K562 (cell line): ENCODE results near the gene LILRA5. TPM values are rescaled to one million over a fixed set of nuclear protein-coding genes. Genes with fewer than 3 reads are reported as not detected.

Experiments used
- ATAC-seq: fragments of 200-7000 bp; cut with Tn5 transposase; 3 replicates; pipeline ENCODE4 v1.9.1; 2020; ENCODE audit warnings: moderate library complexity
- BruUV-seq: library from RNA; stranded (reverse); fragments of 400-500 nt; replicated peaks from 2 replicates; lab custom pipeline; 2021; lab: Mats Ljungman, UMichigan
- CTCF ChIA-PET: fragments of 300-600 bp; formaldehyde crosslinking; extraction: SDS; loops from one replicate; lab custom pipeline; 2021; ENCODE audit warnings: low intra/inter-chr PET ratio; lab: Yijun Ruan, JAX
- POLR2A ChIA-PET: fragments of 300-600, 350-650 bp; sonication (Branson Sonifier 250); formaldehyde crosslinking; extraction: SDS; loops from one replicate; lab custom pipeline; 2021; ENCODE audit warnings: antibody characterized with exemption, inconsistent platforms; lab: Yijun Ruan, JAX
- DNase-seq, 4 experiments: peaks; one replicate each; pipeline versions ENCODE4 v3.0.0 to v3.0.0-alpha.2; 2011 to 2018; ENCODE audit warnings: low spot score in 3 of 4, mixed read lengths in 3 of 4; ENCODE audit errors: extremely low read depth in 1 of 4
- FAIRE-seq: peaks from 2 replicates; lab custom pipeline; 2011; peaks lifted over from hg19 to GRCh38; lab: Jason Lieb, UNC
- H2AFZ ChIP-seq: 2 replicates; pipeline ENCODE4 v1.6.0; 2011; ENCODE audit warnings: low read depth, low read length, control low read depth, inconsistent platforms
- H3K27ac ChIP-seq: fragments of 200-600 bp; 3 replicates; pipeline ENCODE4 v1.8.0; 2011; ENCODE audit warnings: low read depth, mild to moderate bottlenecking, control low read depth, inconsistent platforms, low read length, moderate library complexity, mixed read lengths; ENCODE audit errors: extremely low read depth
- H3K27me3 ChIP-seq, 2 experiments: fragments of 300-600 bp in 1 of 2; 2 replicates in 1 of 2; 3 replicates in 1 of 2; pipeline versions ENCODE4 v1.6.0 to v1.8.0; 2011; ENCODE audit warnings: inconsistent platforms in 2 of 2, low read length in 2 of 2, mild to moderate bottlenecking in 1 of 2, mixed read lengths in 1 of 2, moderate library complexity in 1 of 2; ENCODE audit not compliant: control insufficient read depth in 2 of 2, insufficient read depth in 2 of 2
- H3K36me3 ChIP-seq: fragments of 300-600 bp; 3 replicates; pipeline ENCODE4 v1.8.0; 2011; ENCODE audit warnings: mild to moderate bottlenecking, low read length, inconsistent platforms; ENCODE audit not compliant: control insufficient read depth, insufficient read depth
- H3K4me1 ChIP-seq, 2 experiments: fragments of 200-600 bp in 1 of 2; replicated peaks in 1 of 2; 2 replicates in 1 of 2; 3 replicates in 1 of 2; pipeline versions ENCODE4 v1.5.1 to v1.8.0; 2011; ENCODE audit warnings: inconsistent platforms in 2 of 2, low read length in 2 of 2, mild to moderate bottlenecking in 1 of 2, mixed read lengths in 1 of 2, moderate library complexity in 1 of 2; ENCODE audit not compliant: control insufficient read depth in 2 of 2, insufficient read depth in 2 of 2
- H3K4me2 ChIP-seq: 2 replicates; pipeline ENCODE4 v1.6.1; 2011; ENCODE audit warnings: low read length, control low read depth, inconsistent platforms, mixed read lengths; ENCODE audit not compliant: insufficient read depth
- H3K4me3 ChIP-seq: fragments of 200-600 bp; sonication (generic), shearing (Covaris generic); 2 replicates; pipeline ENCODE4 v1.5.1; 2016; ENCODE audit warnings: control low read depth, inconsistent platforms
- H3K79me2 ChIP-seq: fragments of 200-600 bp; 3 replicates; pipeline ENCODE4 v1.8.0; 2011; ENCODE audit warnings: low read length, inconsistent platforms; ENCODE audit not compliant: control insufficient read depth, insufficient read depth
- H3K9ac ChIP-seq, 2 experiments: 2 replicates each; pipeline versions ENCODE4 v1.6.0 to v1.6.1; 2011; ENCODE audit warnings: low read depth in 2 of 2, low read length in 2 of 2, control low read depth in 1 of 2, inconsistent platforms in 1 of 2, mild to moderate bottlenecking in 1 of 2, mixed read lengths in 1 of 2; ENCODE audit not compliant: insufficient read depth in 1 of 2
- H3K9me1 ChIP-seq: one replicate; pipeline ENCODE4 v1.6.0; 2011; ENCODE audit warnings: inconsistent platforms, mild to moderate bottlenecking, low read length, moderate library complexity; ENCODE audit not compliant: control insufficient read depth, insufficient read depth
- H3K9me3 ChIP-seq: replicated peaks from 2 replicates; pipeline ENCODE4 v1.5.1; 2011; ENCODE audit warnings: low read depth, low read length, inconsistent platforms; ENCODE audit not compliant: control insufficient read depth, insufficient read depth
- H4K20me1 ChIP-seq: replicated peaks from 2 replicates; pipeline ENCODE4 v1.6.1; 2011; ENCODE audit warnings: low read length, inconsistent platforms, mixed read lengths; ENCODE audit not compliant: control insufficient read depth, insufficient read depth
- CBFB ChIP-seq: sonication (generic); formaldehyde crosslinking; IDR thresholded peaks from 2 replicates; pipeline ENCODE4 v1.4.0; 2020; ENCODE audit warnings: mild to moderate bottlenecking, missing genetic modification reagents
- RFX5 ChIP-seq: IDR thresholded peaks from 2 replicates; pipeline ENCODE4 v1.6.1; 2011; ENCODE audit warnings: low read depth, mild to moderate bottlenecking, improper control_type of control experiment, low read length
- SOX6 ChIP-seq: fragments of 450-650 bp; IDR thresholded peaks from 2 replicates; pipeline ENCODE4 v1.6.1; 2014; ENCODE audit warnings: mild to moderate bottlenecking
- TEAD1 ChIP-seq, 2 experiments: fragments of 450-650 bp in 1 of 2; sonication (generic) in 1 of 2; formaldehyde crosslinking; IDR thresholded peaks; 2 replicates each; pipeline versions ENCODE4 v1.4.0 to v1.8.0; 2020 to 2022; ENCODE audit warnings: mild to moderate bottlenecking in 2 of 2, missing genetic modification reagents in 1 of 2
- TRIM24 ChIP-seq, 2 experiments: fragments of 450-650 bp; IDR thresholded peaks; 2 replicates each; pipeline ENCODE4 v1.6.1; 2016
- U2AF2 ChIP-seq: fragments of 200-400 bp; formaldehyde crosslinking; optimal IDR thresholded peaks from 2 replicates; pipeline ENCODE3; 2017; ENCODE audit warnings: low read depth, mild to moderate bottlenecking, low read length
- WGBS: fragments of 100-300 bp; shearing (Covaris generic); methylation state at CpG from one replicate; pipeline ENCODE4 v1.1.6; 2016; ENCODE audit warnings: low coverage, mixed read lengths; ENCODE audit not compliant: insufficient coverage; ENCODE audit errors: missing lambda C conversion rate; 5-methylcytosine and 5-hydroxymethylcytosine counted together
- in situ Hi-C: fragments of 300-500 bp; cut with MboI; formaldehyde crosslinking; loops from 4 replicates; pipeline ENCODE4 v1.15.0; 2018; ENCODE audit warnings: inconsistent platforms, mixed read lengths
- intact Hi-C: fragments of 100-400 bp; cut with micrococcal nuclease; formaldehyde crosslinking; loops from 2 replicates; pipeline ENCODE4 v1.14.2; 2022
- polyA plus RNA-seq, 8 experiments: library from polyadenylated mRNA; depleted of rRNA in 4 of 8; stranded (reverse) in 5 of 8; unstranded in 3 of 8; fragments of >200 nt; fragmentation: Nextera tagmentation in 2 of 8; fragmentation: Illumina TruSeq in 1 of 8; extraction: Ambion mirVana in 2 of 8; extraction: Trizol in 1 of 8; gene quantifications; 2 replicates each; pipeline versions ENCODE4 v1.2.1 to v1.2.3, GENCODE V29; 2011 to 2014; ENCODE audit warnings: inconsistent platforms in 1 of 8, missing spikeins in 1 of 8
- total RNA-seq, 7 experiments: library from RNA; depleted of rRNA in 6 of 7; stranded (reverse); fragments of >200 nt in 6 of 7; fragmentation: Illumina TruSeq in 2 of 7; extraction: Trizol in 2 of 7; gene quantifications; 2 replicates each; pipeline versions ENCODE4 v1.2.1 to v1.2.3, GENCODE V29; 2011 to 2021; ENCODE audit warnings: low replicate concordance in 1 of 7
- TF ChIP-seq, protein P1 (sequence below), 2 experiments: fragments of 450-650 bp; IDR thresholded peaks; 2 replicates each; pipeline ENCODE4 v1.6.1; 2016
- TF ChIP-seq, protein P2 (sequence below): fragments of 450-650 bp; IDR thresholded peaks from 2 replicates; pipeline ENCODE4 v1.6.1; 2016; ENCODE audit warnings: mild to moderate bottlenecking, moderate library complexity

Gene LILRA5
- total and polyA plus RNA-seq, 9 of the 15 experiments (the other 6 are each of a cell fraction or from before 2014, with no cell fraction given), result not detected

DNA sequence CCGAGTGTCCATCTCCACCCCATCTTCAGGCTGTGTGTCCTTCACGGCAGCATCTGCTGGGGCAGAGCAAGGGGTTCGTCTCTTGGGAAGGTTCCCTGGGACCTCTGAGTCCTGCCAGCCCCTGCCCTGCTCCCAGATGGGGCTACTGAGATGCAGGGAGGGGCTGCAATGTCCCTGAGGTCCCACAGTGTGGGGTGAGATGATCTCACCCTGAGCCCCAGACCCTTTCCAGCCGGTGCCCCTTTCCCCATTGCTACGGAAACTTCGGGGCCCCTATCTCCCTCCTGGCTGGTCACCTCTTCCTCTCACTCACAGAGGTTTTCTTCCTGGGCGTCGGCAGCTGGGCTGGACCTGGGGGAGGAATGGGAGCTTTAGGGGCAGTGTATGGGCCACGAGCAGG is 37.0 kb downstream of the LILRA5 start:
- 2% methylated on average over 8 of the region's 9 CpGs for WGBS
- TF ChIP-seq RFX5 (no peak), CBFB (no peak), U2AF2 (no peak), TEAD1 (CRISPR knock-in tag; IDR thresholded peaks at IDR 0.05) (no peak), SOX6 (no peak), TRIM24 (IDR thresholded peaks at IDR 0.05) (no peak)
- TF ChIP-seq, protein P1, sequence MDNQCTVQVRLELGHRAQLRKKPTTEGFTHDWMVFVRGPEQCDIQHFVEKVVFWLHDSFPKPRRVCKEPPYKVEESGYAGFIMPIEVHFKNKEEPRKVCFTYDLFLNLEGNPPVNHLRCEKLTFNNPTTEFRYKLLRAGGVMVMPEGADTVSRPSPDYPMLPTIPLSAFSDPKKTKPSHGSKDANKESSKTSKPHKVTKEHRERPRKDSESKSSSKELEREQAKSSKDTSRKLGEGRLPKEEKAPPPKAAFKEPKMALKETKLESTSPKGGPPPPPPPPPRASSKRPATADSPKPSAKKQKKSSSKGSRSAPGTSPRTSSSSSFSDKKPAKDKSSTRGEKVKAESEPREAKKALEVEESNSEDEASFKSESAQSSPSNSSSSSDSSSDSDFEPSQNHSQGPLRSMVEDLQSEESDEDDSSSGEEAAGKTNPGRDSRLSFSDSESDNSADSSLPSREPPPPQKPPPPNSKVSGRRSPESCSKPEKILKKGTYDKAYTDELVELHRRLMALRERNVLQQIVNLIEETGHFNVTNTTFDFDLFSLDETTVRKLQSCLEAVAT (IDR thresholded peaks at IDR 0.05), result no peak
- TF ChIP-seq, protein P2, sequence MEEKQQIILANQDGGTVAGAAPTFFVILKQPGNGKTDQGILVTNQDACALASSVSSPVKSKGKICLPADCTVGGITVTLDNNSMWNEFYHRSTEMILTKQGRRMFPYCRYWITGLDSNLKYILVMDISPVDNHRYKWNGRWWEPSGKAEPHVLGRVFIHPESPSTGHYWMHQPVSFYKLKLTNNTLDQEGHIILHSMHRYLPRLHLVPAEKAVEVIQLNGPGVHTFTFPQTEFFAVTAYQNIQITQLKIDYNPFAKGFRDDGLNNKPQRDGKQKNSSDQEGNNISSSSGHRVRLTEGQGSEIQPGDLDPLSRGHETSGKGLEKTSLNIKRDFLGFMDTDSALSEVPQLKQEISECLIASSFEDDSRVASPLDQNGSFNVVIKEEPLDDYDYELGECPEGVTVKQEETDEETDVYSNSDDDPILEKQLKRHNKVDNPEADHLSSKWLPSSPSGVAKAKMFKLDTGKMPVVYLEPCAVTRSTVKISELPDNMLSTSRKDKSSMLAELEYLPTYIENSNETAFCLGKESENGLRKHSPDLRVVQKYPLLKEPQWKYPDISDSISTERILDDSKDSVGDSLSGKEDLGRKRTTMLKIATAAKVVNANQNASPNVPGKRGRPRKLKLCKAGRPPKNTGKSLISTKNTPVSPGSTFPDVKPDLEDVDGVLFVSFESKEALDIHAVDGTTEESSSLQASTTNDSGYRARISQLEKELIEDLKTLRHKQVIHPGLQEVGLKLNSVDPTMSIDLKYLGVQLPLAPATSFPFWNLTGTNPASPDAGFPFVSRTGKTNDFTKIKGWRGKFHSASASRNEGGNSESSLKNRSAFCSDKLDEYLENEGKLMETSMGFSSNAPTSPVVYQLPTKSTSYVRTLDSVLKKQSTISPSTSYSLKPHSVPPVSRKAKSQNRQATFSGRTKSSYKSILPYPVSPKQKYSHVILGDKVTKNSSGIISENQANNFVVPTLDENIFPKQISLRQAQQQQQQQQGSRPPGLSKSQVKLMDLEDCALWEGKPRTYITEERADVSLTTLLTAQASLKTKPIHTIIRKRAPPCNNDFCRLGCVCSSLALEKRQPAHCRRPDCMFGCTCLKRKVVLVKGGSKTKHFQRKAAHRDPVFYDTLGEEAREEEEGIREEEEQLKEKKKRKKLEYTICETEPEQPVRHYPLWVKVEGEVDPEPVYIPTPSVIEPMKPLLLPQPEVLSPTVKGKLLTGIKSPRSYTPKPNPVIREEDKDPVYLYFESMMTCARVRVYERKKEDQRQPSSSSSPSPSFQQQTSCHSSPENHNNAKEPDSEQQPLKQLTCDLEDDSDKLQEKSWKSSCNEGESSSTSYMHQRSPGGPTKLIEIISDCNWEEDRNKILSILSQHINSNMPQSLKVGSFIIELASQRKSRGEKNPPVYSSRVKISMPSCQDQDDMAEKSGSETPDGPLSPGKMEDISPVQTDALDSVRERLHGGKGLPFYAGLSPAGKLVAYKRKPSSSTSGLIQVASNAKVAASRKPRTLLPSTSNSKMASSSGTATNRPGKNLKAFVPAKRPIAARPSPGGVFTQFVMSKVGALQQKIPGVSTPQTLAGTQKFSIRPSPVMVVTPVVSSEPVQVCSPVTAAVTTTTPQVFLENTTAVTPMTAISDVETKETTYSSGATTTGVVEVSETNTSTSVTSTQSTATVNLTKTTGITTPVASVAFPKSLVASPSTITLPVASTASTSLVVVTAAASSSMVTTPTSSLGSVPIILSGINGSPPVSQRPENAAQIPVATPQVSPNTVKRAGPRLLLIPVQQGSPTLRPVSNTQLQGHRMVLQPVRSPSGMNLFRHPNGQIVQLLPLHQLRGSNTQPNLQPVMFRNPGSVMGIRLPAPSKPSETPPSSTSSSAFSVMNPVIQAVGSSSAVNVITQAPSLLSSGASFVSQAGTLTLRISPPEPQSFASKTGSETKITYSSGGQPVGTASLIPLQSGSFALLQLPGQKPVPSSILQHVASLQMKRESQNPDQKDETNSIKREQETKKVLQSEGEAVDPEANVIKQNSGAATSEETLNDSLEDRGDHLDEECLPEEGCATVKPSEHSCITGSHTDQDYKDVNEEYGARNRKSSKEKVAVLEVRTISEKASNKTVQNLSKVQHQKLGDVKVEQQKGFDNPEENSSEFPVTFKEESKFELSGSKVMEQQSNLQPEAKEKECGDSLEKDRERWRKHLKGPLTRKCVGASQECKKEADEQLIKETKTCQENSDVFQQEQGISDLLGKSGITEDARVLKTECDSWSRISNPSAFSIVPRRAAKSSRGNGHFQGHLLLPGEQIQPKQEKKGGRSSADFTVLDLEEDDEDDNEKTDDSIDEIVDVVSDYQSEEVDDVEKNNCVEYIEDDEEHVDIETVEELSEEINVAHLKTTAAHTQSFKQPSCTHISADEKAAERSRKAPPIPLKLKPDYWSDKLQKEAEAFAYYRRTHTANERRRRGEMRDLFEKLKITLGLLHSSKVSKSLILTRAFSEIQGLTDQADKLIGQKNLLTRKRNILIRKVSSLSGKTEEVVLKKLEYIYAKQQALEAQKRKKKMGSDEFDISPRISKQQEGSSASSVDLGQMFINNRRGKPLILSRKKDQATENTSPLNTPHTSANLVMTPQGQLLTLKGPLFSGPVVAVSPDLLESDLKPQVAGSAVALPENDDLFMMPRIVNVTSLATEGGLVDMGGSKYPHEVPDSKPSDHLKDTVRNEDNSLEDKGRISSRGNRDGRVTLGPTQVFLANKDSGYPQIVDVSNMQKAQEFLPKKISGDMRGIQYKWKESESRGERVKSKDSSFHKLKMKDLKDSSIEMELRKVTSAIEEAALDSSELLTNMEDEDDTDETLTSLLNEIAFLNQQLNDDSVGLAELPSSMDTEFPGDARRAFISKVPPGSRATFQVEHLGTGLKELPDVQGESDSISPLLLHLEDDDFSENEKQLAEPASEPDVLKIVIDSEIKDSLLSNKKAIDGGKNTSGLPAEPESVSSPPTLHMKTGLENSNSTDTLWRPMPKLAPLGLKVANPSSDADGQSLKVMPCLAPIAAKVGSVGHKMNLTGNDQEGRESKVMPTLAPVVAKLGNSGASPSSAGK, result no peak
- Histone ChIP-seq H3K9me3 (no peaks in the 10 kb centered on the region), H3K27me3 (peaks cover 3 to 33% of the 10 kb centered on the region in 2 experiments; a peak in 4 of 5 replicates), H2AFZ (no peak overlapping the region), H3K4me3 (no peak overlapping the region), H3K4me2 (no peak overlapping the region), H3K9ac (no peak overlapping the region), H3K36me3 (no peaks in the 10 kb centered on the region), H3K79me2 (no peaks in the 10 kb centered on the region), H4K20me1 (no peaks in the 10 kb centered on the region), H3K27ac (no peak overlapping the region), H3K4me1 (no peaks in the 10 kb centered on the region), H3K9me1 (no peaks in the 10 kb centered on the region)
- no peak for DNase-seq
- POLR2A ChIA-PET, result no interaction called here
- no TSS peak for BruUV-seq
- ATAC-seq, result no peak
- in situ Hi-C loops (no loop called here), intact Hi-C loops (no loop called here)
- CTCF ChIA-PET, result no interaction called here
- no peak for FAIRE-seq
